ENCODE data around the gene FAM118B.
A peak's percentile ranks its signal among the peaks of the same experiment; 100 is the strongest.

The FAM118B gene

DNA sequence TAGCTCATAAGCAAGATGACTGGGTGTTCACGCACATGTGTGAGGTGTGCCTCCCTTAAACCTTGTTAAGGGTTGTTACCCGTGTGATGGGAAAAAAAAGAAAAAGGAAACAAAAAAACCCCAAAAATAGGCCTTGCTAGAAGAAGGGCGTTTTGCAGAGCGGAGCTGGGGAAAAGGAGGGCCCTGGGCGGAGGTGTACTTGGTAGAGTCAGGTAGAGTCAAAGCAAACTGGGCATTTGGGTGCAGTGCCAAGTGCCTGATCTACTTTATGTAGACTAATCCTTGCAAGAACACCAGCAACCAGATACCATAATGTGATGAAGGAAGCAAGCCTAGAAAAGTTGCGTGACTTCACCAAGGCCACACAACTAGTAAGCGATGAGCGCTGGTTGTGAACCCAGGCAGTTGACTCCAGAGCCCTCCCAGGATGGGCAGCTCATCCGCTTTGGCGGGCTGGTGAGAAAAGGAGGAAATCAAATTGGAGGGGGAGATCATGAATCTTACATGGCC is 70.1 kb downstream of the FAM118B start:
- FAIRE-seq (no peak), DNase-seq (ENCODE audit: insufficient read length, low spot score) (no peak)
- TF ChIP-seq CTCF (IDR thresholded peaks at IDR 0.05; ENCODE audit: insufficient read depth, missing control alignments) = no peak

GRCh38 chr11:126282361-126282735 is 70.8 kb downstream of the FAM118B start:
- DNase-seq (ENCODE audit: insufficient read length, low spot score) (peak; percentile 34), FAIRE-seq (no peak)
- no peak for TF ChIP-seq CTCF (IDR thresholded peaks at IDR 0.05; ENCODE audit: insufficient read depth, missing control alignments)

- no peak for TF ChIP-seq CTCF (IDR thresholded peaks at IDR 0.05; ENCODE audit: insufficient read depth, missing control alignments)
- FAIRE-seq = no peak
- DNase-seq (ENCODE audit: insufficient read length, low spot score) = peak; percentile 41
These were observed 71.4 kb downstream of the FAM118B start, which contains the start of gene TIRAP for GRCh38 chr11:126282736-126283591. Gene TIRAP (plus strand): TSS chr11:126283093. CDS start chr11:126290895, 7,802 bp downstream.

- DNase-seq (ENCODE audit: insufficient read length, low spot score) (no peak), FAIRE-seq (no peak)
- TF ChIP-seq CTCF (IDR thresholded peaks at IDR 0.05; ENCODE audit: insufficient read depth, missing control alignments) = no peak
These were observed 73.2 kb downstream of the FAM118B start for GRCh38 chr11:126284829-126285228.

DNA sequence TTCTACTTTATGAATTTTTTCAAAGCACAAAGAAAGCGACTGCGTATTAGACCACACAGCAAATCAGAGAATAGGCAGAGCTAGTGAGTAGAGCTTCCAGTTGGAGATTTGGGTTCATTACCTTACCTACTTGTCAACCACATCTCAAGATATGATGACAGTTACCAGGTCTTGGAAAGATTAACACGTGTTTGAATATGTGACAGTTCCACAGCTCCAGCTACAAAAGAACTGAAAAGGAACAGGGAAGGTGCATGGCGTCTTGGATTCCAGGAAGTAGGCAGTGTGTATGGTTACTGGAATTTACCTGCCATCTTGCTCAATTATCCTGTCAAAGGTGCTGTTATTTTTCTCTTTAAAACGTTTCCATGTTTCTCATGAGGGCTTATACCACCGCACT is 76.7 kb downstream of the FAM118B start:
- DNase-seq (ENCODE audit: insufficient read length, low spot score) (no peak), FAIRE-seq (no peak)
- no peak for TF ChIP-seq CTCF (IDR thresholded peaks at IDR 0.05; ENCODE audit: insufficient read depth, missing control alignments)

DNA sequence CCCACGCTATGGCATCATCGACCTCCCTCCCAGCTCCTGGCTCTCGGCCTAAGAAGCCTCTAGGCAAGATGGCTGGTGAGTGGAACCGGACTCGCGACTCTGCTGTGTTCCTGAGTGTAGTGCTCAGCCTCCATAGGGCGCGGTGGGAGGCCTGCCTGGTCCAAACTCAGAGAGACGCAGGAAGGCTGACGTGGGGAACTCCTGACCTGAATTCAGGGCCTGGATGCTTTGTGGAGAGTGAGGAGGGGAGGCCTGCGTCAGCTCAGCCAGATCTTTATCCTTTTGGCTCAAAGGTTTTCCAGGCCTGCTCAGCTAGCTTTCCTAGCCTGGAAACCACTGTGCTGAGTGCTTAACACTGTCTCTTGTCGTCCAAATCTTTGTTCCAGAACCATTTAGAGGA is 79.3 kb downstream of the FAM118B start:
- no peak for TF ChIP-seq CTCF (IDR thresholded peaks at IDR 0.05; ENCODE audit: insufficient read depth, missing control alignments)
- FAIRE-seq = no peak
- no peak for DNase-seq (ENCODE audit: insufficient read length, low spot score)

DNA sequence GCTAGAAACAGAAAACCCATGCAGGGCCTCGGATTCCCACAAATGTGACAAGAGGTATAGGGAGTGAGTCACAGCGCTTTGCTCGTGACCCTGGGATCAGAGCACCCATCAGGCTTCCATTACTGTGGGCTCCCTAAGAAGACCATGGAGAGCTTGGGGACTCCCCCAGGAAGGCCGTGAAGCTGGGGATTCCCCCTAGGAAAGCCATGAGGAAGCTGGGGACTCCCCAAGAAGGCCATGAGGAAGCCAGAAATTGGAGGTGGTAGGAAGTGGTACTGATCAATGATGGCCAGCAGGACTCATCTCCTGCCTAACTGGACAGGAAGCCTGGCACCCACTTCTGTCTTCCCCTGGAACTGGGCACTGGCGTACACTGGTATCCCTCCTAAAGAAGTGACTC is 82.1 kb downstream of the FAM118B start:
- TF ChIP-seq CTCF (IDR thresholded peaks at IDR 0.05; ENCODE audit: insufficient read depth, missing control alignments) = no peak
- DNase-seq (ENCODE audit: insufficient read length, low spot score) (no peak), FAIRE-seq (no peak)
